Hematopoietic multipotent progenitor cell treated with erythropoietin and hydrocortisone succinate and interleukin-3 and kit ligand, for 8 days (in vitro differentiated cells): ENCODE measurements around the gene SPINT2.
"Not testable (repeated sequence)": the region's sequence is repeated elsewhere in the genome, so short reads cannot be mapped to it uniquely, and the experiment has no call there.

Source experiments
- DNase-seq: peaks from one replicate; pipeline ENCODE4 v3.0.0-alpha.2; 2015

Gene SPINT2

GRCh38 chr19:38243279-38243673 is 21.1 kb upstream of the SPINT2 start:
- DNase-seq = no peak

- peak; percentile 56 for DNase-seq
Observed at GRCh38 chr19:38245826-38246498, 18.4 kb upstream of the SPINT2 start.

- no peak for DNase-seq
Observed at GRCh38 chr19:38247126-38247525, 17.2 kb upstream of the SPINT2 start.

GRCh38 chr19:38247734-38248268 is 16.6 kb upstream of the SPINT2 start:
- no peak for DNase-seq

- DNase-seq = no peak
Observed at GRCh38 chr19:38248421-38248820, 16.0 kb upstream of the SPINT2 start.

GRCh38 chr19:38250428-38250820 is 13.9 kb upstream of the SPINT2 start:
- DNase-seq = no peak

GRCh38 chr19:38250821-38251563 is 13.4 kb upstream of the SPINT2 start:
- DNase-seq = no peak

- no peak for DNase-seq
Observed at GRCh38 chr19:38251564-38252051, 12.8 kb upstream of the SPINT2 start.

GRCh38 chr19:38252385-38252784 is 12.0 kb upstream of the SPINT2 start:
- DNase-seq = no peak

- no peak for DNase-seq
Observed at GRCh38 chr19:38252941-38253691, 11.3 kb upstream of the SPINT2 start.

GRCh38 chr19:38253788-38254187 is 10.6 kb upstream of the SPINT2 start:
- DNase-seq = no peak

- peak; percentile 25 for DNase-seq
Observed at GRCh38 chr19:38255383-38256014, 8.9 kb upstream of the SPINT2 start.

- DNase-seq = not testable (repeated sequence)
Observed at GRCh38 chr19:38261942-38262341, 2.4 kb upstream of the SPINT2 start.

GRCh38 chr19:38262585-38263268 is 1.6 kb upstream of the SPINT2 start:
- no peak for DNase-seq

GRCh38 chr19:38263689-38264485 is 486 bp upstream of the SPINT2 start:
- peak; percentile 73 for DNase-seq

GRCh38 chr19:38265213-38265861 is 964 bp downstream of the SPINT2 start:
- peak; percentile 58 for DNase-seq

GRCh38 chr19:38265921-38266429 is 1.6 kb downstream of the SPINT2 start:
- DNase-seq = no peak

- DNase-seq = peak; percentile 12
Observed at GRCh38 chr19:38266981-38267597, 2.7 kb downstream of the SPINT2 start.

GRCh38 chr19:38267761-38268483 is 3.5 kb downstream of the SPINT2 start:
- DNase-seq = peak; percentile 59
